ENCODE results near the gene VSTM1. TPM values are rescaled to one million over a fixed set of nuclear protein-coding genes. Genes with fewer than 3 reads are reported as not detected.

VSTM1 gene
- total RNA-seq, 3 donors from 2014 or later (not counting 1 experiment from before 2014, with no cell fraction given): 0.72 to 2.8 (median 2.7) TPM

DNA sequence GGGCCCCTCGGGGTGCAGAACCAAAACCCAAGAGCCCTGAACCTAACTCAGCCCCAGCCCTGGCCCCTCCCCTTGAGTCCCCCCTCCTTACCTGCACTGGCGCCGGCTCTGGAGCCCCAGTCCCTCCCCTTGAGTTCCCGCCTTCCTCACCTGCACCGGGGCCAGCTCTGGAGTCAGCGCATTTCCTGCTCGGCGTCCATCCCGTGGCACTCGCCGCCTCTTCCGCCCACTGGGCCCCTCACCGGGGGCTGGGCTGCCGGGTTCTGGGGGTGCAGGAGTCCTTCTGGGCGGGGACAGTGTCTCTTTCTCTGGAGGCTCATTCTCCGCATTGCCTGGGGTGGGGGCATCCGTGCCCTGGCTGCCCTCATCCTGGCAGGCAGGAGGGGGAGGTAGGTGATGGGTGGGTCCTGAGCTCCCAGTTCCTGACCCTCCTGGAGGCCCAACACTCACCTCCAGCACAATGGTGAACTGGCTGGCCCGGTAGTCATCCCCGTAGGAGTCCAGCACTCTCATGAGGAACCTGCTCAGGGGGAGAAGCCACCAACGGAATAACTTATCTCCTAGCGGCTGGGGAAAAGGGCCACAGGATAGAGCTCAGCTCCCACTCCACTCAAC, 44.3 kb upstream of the VSTM1 start:
- Histone ChIP-seq H3K36me3 (ENCODE audit: control insufficient read depth, insufficient read depth, low read length) (peaks cover 46% of the 10 kb centered on the region), H3K27me3 (ENCODE audit: control insufficient read depth, insufficient read depth, low read length) (no peaks in the 10 kb centered on the region), H3K4me3 (ENCODE audit: low read length) (no peak overlapping the region), H3K9me3 (ENCODE audit: control insufficient read depth, insufficient read depth, low read length) (no peaks in the 10 kb centered on the region), H3K27ac (ENCODE audit: low read length) (no peak overlapping the region), H3K4me1 (ENCODE audit: control insufficient read depth, insufficient read depth, low read length) (peaks cover 7% of the 10 kb centered on the region)
- no peak overlapping the region for H3K4me3 Mint-ChIP-seq
- no peaks in the 10 kb centered on the region for H3K36me3 Mint-ChIP-seq
- no peak for DNase-seq
- intact Hi-C loops (cut with micrococcal nuclease): no loop called here
- WGBS (ENCODE audit: insufficient coverage): 96% methylated on average over 21 of the region's 21 CpGs
- ATAC-seq: no peak
- no peaks in the 10 kb centered on the region for H3K27me3 Mint-ChIP-seq (ENCODE audit: low read depth in 2 of 2)
- TF ChIP-seq, protein P1, sequence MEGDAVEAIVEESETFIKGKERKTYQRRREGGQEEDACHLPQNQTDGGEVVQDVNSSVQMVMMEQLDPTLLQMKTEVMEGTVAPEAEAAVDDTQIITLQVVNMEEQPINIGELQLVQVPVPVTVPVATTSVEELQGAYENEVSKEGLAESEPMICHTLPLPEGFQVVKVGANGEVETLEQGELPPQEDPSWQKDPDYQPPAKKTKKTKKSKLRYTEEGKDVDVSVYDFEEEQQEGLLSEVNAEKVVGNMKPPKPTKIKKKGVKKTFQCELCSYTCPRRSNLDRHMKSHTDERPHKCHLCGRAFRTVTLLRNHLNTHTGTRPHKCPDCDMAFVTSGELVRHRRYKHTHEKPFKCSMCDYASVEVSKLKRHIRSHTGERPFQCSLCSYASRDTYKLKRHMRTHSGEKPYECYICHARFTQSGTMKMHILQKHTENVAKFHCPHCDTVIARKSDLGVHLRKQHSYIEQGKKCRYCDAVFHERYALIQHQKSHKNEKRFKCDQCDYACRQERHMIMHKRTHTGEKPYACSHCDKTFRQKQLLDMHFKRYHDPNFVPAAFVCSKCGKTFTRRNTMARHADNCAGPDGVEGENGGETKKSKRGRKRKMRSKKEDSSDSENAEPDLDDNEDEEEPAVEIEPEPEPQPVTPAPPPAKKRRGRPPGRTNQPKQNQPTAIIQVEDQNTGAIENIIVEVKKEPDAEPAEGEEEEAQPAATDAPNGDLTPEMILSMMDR (IDR thresholded peaks at IDR 0.05): no peak
- no peaks in the 10 kb centered on the region for H3K9me3 Mint-ChIP-seq
- H3K4me1 Mint-ChIP-seq: peaks cover 10 to 22% of the 10 kb centered on the region in 2 donors
- no peak overlapping the region for H3K27ac Mint-ChIP-seq

DNA sequence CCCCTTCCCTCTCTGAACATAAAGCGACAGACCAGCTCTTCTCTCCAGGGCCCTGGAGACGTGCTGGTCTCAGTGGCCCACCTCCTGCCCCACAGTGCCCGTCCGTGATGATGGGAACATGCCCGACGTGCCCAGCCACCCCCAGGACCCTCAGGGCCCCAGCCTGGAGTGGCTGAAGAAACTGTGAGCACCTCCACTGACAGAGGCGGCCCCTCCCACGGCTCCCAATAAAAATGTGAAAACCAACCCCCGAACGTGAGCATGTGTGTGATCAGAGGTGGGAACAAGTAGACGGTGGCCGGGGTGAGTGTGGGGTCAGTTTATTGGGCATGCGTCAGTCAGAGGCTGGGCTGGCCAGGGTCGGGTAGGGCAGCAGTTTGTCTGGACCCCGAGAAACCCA, 43.0 kb upstream of the VSTM1 start:
- Mint-ChIP-seq H3K27me3 (ENCODE audit: low read depth in 2 of 2) (no peaks in the 10 kb centered on the region), H3K36me3 (no peaks in the 10 kb centered on the region), H3K9me3 (no peaks in the 10 kb centered on the region), H3K4me3 (no peak overlapping the region), H3K27ac (no peak overlapping the region), H3K4me1 (peaks cover 17 to 30% of the 10 kb centered on the region in 2 donors)
- Histone ChIP-seq H3K27ac (ENCODE audit: low read length) (no peak overlapping the region), H3K36me3 (ENCODE audit: control insufficient read depth, insufficient read depth, low read length) (peaks cover 46% of the 10 kb centered on the region), H3K27me3 (ENCODE audit: control insufficient read depth, insufficient read depth, low read length) (no peaks in the 10 kb centered on the region), H3K4me3 (ENCODE audit: low read length) (no peak overlapping the region), H3K9me3 (ENCODE audit: control insufficient read depth, insufficient read depth, low read length) (no peaks in the 10 kb centered on the region), H3K4me1 (ENCODE audit: control insufficient read depth, insufficient read depth, low read length) (peaks cover 14% of the 10 kb centered on the region)
- ATAC-seq: no peak
- intact Hi-C loops (cut with micrococcal nuclease): no loop called here
- WGBS (ENCODE audit: insufficient coverage): 97% methylated on average over 15 of the region's 15 CpGs
- TF ChIP-seq, protein P1 (IDR thresholded peaks at IDR 0.05): no peak
- no peak for DNase-seq

DNA sequence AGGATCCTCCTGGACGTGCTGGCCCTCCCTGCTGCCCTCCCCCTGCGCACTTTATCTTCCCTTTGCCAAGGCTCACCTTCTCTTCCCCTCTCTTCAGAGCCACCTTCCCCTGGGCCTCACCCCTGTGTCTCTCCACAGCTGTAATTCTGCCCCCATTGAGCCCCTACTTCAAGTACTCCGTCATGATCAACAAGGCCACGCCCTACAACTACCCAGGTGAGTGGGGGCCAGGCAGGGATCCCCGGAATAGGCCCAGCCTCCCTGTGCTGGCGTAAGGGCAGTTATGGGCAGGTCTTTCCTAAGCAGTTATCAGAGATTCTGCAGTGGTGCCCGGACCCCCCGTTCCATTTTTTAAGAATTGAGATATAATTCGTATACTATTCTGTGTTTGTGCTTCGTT, 42.1 kb upstream of the VSTM1 start:
- Mint-ChIP-seq H3K27me3 (ENCODE audit: low read depth in 2 of 2) (no peaks in the 10 kb centered on the region), H3K27ac (peak overlapping the region in 1 of 2 donors; percentile 28), H3K4me3 (no peak overlapping the region), H3K9me3 (no peaks in the 10 kb centered on the region), H3K4me1 (peaks cover 16 to 33% of the 10 kb centered on the region in 2 donors), H3K36me3 (no peaks in the 10 kb centered on the region)
- DNase-seq (no peak), ATAC-seq (no peak)
- Histone ChIP-seq H3K4me3 (ENCODE audit: low read length) (no peak overlapping the region), H3K9me3 (ENCODE audit: control insufficient read depth, insufficient read depth, low read length) (no peaks in the 10 kb centered on the region), H3K27ac (ENCODE audit: low read length) (no peak overlapping the region), H3K27me3 (ENCODE audit: control insufficient read depth, insufficient read depth, low read length) (no peaks in the 10 kb centered on the region), H3K36me3 (ENCODE audit: control insufficient read depth, insufficient read depth, low read length) (peaks cover 44% of the 10 kb centered on the region), H3K4me1 (ENCODE audit: control insufficient read depth, insufficient read depth, low read length) (peaks cover 14% of the 10 kb centered on the region)
- intact Hi-C loops (cut with micrococcal nuclease): no loop called here
- WGBS (ENCODE audit: insufficient coverage): 98% methylated on average over 10 of the region's 10 CpGs
- TF ChIP-seq, protein P1 (IDR thresholded peaks at IDR 0.05): no peak
